GM12801 (cell line): Measurements from ENCODE around the gene PRPF40B.

ENCODE experiments used
- CTCF ChIP-seq: IDR thresholded peaks from one replicate; pipeline ENCODE4 v1.5.1; 2011; ENCODE audit warnings: control low read depth; ENCODE audit not compliant: insufficient read length; ENCODE audit errors: extremely low read depth

PRPF40B gene

DNA sequence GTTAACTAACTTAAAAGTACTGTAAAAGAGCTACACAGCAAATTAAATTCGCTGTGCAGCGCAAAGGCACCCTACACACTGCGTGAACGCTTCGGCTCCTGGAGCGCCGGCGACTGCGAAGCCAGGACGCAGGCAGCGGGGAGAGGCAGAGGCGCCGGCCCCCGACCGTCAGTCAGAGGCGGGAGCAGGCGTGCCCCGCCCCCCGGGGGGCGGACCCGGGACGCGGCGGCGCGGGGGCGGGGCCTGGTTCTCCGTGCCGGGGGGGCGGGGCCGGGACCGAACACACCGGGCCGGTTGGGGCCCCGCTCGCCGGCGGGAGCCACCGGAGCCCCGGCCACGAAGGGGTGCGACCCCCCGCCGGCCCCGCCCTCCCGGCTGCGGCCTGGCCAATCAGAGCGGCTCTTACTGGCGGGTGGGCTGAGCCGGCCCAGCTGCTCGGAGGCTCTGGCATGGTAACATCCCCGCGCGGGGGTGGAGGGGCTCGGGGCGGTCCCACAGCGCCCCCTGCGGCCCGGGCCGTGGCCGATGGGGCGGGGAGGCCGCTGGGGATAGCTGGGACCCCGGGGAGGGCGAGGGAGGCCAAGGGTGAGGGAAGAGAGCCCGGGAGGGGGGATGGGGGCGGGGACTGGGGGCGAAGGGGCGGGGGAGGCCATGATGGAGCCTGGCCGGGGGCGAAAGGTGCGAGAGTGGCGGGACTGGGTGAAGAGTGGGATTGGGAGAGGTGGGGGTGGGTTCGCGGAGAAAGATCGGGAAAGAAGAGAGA is at the start of gene PRPF40B:
TSS of gene PRPF40B (plus strand) at position 420 of the 763 bp plus-strand sequence. CDS start at position 450, 30 bp downstream.
- no peak for TF ChIP-seq CTCF

DNA sequence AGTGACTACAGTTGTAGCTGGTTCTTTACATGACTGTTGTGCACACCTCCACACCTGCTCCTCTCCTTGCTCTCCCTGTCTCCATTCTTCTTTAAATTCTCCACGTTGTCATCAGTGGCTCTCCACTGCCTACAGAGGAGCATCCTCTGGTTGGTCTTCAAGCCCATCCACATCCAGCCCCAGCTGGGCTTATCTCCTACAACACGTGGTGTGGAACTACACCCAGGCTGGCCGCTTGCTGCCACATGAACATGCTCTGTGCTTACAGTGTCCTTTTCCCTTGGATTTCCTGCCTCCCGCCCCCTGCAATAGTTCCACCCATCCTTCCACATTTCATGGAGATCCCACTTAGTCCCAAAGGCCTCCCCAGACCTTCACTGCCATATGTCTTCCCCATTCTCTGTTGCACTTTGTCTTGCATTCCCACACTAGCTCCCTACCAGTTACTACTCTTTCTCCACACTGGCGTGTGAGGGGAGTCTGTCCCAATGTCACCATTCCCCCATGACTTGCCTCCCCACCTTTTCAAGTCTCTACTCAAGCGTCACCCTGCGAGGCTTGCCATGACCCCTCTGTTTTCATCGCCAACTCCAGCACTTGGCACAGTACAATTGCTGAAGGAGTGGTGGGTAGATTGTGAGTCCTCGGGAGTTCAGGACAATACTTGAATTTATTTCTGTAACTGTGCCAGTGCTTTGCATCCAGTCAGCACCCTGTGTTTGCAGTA is 45.6 kb upstream of the PRPF40B start:
- TF ChIP-seq CTCF: no peak

- no peak for TF ChIP-seq CTCF
These were observed 44.8 kb upstream of the PRPF40B start for GRCh38 chr12:49578471-49579112.

GRCh38 chr12:49580572-49581535 is 42.5 kb upstream of the PRPF40B start:
- TF ChIP-seq CTCF: no peak

GRCh38 chr12:49582201-49582600 is 41.2 kb upstream of the PRPF40B start:
- no peak for TF ChIP-seq CTCF

DNA sequence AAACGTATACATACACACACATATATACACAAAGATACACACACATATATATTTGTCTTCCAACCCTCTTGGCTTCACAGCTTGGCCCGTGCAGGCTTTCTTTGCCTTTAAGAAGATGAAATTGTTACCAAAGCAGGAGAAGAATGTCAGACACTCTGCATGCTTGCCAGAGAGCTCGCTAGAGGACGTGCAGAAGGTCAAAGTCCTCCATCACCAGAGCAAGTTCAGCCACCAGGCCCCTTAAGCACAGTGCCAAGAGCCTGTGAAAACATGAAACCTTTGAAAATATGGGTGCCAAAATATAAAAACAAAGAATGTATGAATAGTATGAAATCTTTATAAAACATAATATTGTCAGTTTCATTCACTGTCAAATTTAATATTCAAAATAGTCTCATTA is 40.5 kb upstream of the PRPF40B start:
- TF ChIP-seq CTCF: no peak
